B cell (primary cell): Measurements from ENCODE around the gene SERINC5.

ENCODE experiments used
- EZH2 ChIP-seq: IDR thresholded peaks from 2 replicates; pipeline ENCODE4 v1.6.1; 2012; ENCODE audit warnings: borderline replicate concordance, low read depth, mild to moderate bottlenecking, moderate library complexity, low read length; ENCODE audit not compliant: insufficient read depth, poor library complexity, severe bottlenecking
- TF ChIP-seq, protein P1 (sequence below): fragments of 200-600 bp; IDR thresholded peaks from one replicate; pipeline ENCODE4 v1.8.0; 2022; ENCODE audit warnings: antibody characterized with exemption, mild to moderate bottlenecking

DNA sequence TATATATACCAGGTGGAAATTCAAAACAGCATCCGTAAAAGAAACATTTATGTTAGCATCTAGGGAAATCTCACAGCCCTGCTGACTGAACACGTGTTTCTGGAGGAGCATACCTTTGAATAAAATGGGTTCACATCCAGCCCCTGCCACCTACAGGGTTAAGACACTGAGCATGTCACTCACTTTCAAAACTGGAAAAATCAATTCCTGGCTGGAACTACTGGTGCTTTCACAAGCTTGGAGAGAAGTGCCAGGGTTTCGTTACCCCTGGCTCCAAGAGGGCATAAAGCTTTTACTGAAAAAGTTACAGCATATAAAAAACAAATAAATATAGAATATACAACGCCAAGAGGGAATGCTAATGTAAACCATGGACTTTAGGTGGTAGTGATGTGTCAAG is 48.0 kb downstream of the SERINC5 start:
- no peak for TF ChIP-seq EZH2
- TF ChIP-seq, protein P1, sequence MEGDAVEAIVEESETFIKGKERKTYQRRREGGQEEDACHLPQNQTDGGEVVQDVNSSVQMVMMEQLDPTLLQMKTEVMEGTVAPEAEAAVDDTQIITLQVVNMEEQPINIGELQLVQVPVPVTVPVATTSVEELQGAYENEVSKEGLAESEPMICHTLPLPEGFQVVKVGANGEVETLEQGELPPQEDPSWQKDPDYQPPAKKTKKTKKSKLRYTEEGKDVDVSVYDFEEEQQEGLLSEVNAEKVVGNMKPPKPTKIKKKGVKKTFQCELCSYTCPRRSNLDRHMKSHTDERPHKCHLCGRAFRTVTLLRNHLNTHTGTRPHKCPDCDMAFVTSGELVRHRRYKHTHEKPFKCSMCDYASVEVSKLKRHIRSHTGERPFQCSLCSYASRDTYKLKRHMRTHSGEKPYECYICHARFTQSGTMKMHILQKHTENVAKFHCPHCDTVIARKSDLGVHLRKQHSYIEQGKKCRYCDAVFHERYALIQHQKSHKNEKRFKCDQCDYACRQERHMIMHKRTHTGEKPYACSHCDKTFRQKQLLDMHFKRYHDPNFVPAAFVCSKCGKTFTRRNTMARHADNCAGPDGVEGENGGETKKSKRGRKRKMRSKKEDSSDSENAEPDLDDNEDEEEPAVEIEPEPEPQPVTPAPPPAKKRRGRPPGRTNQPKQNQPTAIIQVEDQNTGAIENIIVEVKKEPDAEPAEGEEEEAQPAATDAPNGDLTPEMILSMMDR: no peak
